ENCODE data around the gene RPAIN. TPM values are rescaled to one million over a fixed set of nuclear protein-coding genes. Genes with fewer than 3 reads are reported as not detected.

The RPAIN gene
- total RNA-seq, 2 donors from 2014 or later, result 18.9 to 19.7 TPM

GRCh38 chr17:5468075-5468473 lies 48.1 kb downstream of the RPAIN start:
- intact Hi-C loops (cut with DNase I), result no loop called here

GRCh38 chr17:5472511-5472910 lies 52.5 kb downstream of the RPAIN start:
- no peak for DNase-seq (ENCODE audit: low spot score)
- intact Hi-C loops (cut with DNase I), result no loop called here

More at GRCh38 chr17:5468075-5468473, 48.1 kb downstream of the RPAIN start:
- no peak for DNase-seq (ENCODE audit: low spot score)

GRCh38 chr17:5473906-5474305 lies 53.9 kb downstream of the RPAIN start:
- intact Hi-C loops (cut with DNase I), result no loop called here
- DNase-seq (ENCODE audit: low spot score), result no peak

GRCh38 chr17:5478992-5479391 lies 59.0 kb downstream of the RPAIN start:
- intact Hi-C loops (cut with DNase I), result no loop called here
- no peak for DNase-seq (ENCODE audit: low spot score)

- no peak for DNase-seq (ENCODE audit: low spot score)
- intact Hi-C loops (cut with DNase I), result no loop called here
Observed at GRCh38 chr17:5480962-5481361, 61.0 kb downstream of the RPAIN start.

GRCh38 chr17:5481451-5481850 lies 61.5 kb downstream of the RPAIN start:
- intact Hi-C loops (cut with DNase I), result no loop called here
- no peak for DNase-seq (ENCODE audit: low spot score)

Other genes starting within 250 kb of the RPAIN start
- gene ZNF594, start 228.3 kb upstream of the RPAIN start, total RNA-seq, result 1 to 10 TPM; 5.7 to 6.8 TPM
- 1 to 10 TPM; 4.5 to 7.3 TPM for gene SCIMP, start 185.3 kb upstream of the RPAIN start, total RNA-seq
- 10 to 100 TPM; 41.5 to 47.3 TPM for gene RABEP1, start 137.9 kb upstream of the RPAIN start, total RNA-seq
- gene NUP88, start 520 bp upstream of the RPAIN start, total RNA-seq, result 10 to 100 TPM; 35.9 to 49.1 TPM
- 10 to 100 TPM; 66.4 to 74.3 TPM for gene C1QBP, start 19.0 kb downstream of the RPAIN start, total RNA-seq
- 1 to 10 TPM; 7.4 to 9.9 TPM for gene DHX33, start 48.8 kb downstream of the RPAIN start, total RNA-seq
- gene DERL2, start 66.0 kb downstream of the RPAIN start, total RNA-seq, result 10 to 100 TPM; 43.3 to 49.6 TPM
- gene MIS12, start 66.4 kb downstream of the RPAIN start, total RNA-seq, result 10 to 100 TPM; 13.5 to 15.0 TPM
- 10 to 100 TPM; 18.1 to 19.6 TPM for gene NLRP1, start 164.3 kb downstream of the RPAIN start, total RNA-seq

All from posterior vena cava (tissue), 2 donors.